ENCODE data around the gene TMUB1.

TMUB1 gene

GRCh38 chr7:151125846-151126481, 42.7 kb upstream of the TMUB1 start:
- H3K36me3 ChIP-seq: peaks cover 77% of the 10 kb centered on the region
- no peak overlapping the region for H3K4me3 ChIP-seq (ENCODE audit: low read depth, low read length)
- no peaks in the 10 kb centered on the region for H3K4me1 ChIP-seq
- no peak for TF ChIP-seq CTCF (IDR thresholded peaks at IDR 0.05; ENCODE audit: low read depth, low read length)
- DNase-seq: no peak
- no peaks in the 10 kb centered on the region for H3K27me3 ChIP-seq
- H3K9me3 ChIP-seq: no peaks in the 10 kb centered on the region

GRCh38 chr7:151125470-151125845, 42.2 kb upstream of the TMUB1 start:
- TF ChIP-seq CTCF (IDR thresholded peaks at IDR 0.05; ENCODE audit: low read depth, low read length): no peak
- DNase-seq: no peak
- peaks cover 77% of the 10 kb centered on the region for H3K36me3 ChIP-seq
- H3K9me3 ChIP-seq: no peaks in the 10 kb centered on the region
- H3K4me1 ChIP-seq: no peaks in the 10 kb centered on the region
- H3K27me3 ChIP-seq: no peaks in the 10 kb centered on the region
- H3K4me3 ChIP-seq (ENCODE audit: low read depth, low read length): no peak overlapping the region

- TF ChIP-seq CTCF (IDR thresholded peaks at IDR 0.05; ENCODE audit: low read depth, low read length): no peak
- H3K27me3 ChIP-seq: no peaks in the 10 kb centered on the region
- peaks cover 77% of the 10 kb centered on the region for H3K36me3 ChIP-seq
- H3K9me3 ChIP-seq: no peaks in the 10 kb centered on the region
- H3K4me1 ChIP-seq: no peaks in the 10 kb centered on the region
- H3K4me3 ChIP-seq (ENCODE audit: low read depth, low read length): no peak overlapping the region
- no peak for DNase-seq
These were observed 41.7 kb upstream of the TMUB1 start for GRCh38 chr7:151124899-151125399.

GRCh38 chr7:151124481-151124880, 41.2 kb upstream of the TMUB1 start:
- Histone ChIP-seq H3K4me3 (ENCODE audit: low read depth, low read length) (no peak overlapping the region), H3K36me3 (peaks cover 77% of the 10 kb centered on the region), H3K27me3 (no peaks in the 10 kb centered on the region), H3K9me3 (no peaks in the 10 kb centered on the region), H3K4me1 (no peaks in the 10 kb centered on the region)
- no peak for TF ChIP-seq CTCF (IDR thresholded peaks at IDR 0.05; ENCODE audit: low read depth, low read length)
- no peak for DNase-seq

- H3K9me3 ChIP-seq: no peaks in the 10 kb centered on the region
- DNase-seq: peak; percentile 87
- no peaks in the 10 kb centered on the region for H3K4me1 ChIP-seq
- no peaks in the 10 kb centered on the region for H3K27me3 ChIP-seq
- TF ChIP-seq CTCF (IDR thresholded peaks at IDR 0.05; ENCODE audit: low read depth, low read length): peak; percentile 100
- H3K4me3 ChIP-seq (ENCODE audit: low read depth, low read length): no peak overlapping the region
- H3K36me3 ChIP-seq: peaks cover 77% of the 10 kb centered on the region
These were observed 40.6 kb upstream of the TMUB1 start for GRCh38 chr7:151123822-151124464.

- H3K4me1 ChIP-seq: no peaks in the 10 kb centered on the region
- no peak for DNase-seq
- no peaks in the 10 kb centered on the region for H3K9me3 ChIP-seq
- TF ChIP-seq CTCF (IDR thresholded peaks at IDR 0.05; ENCODE audit: low read depth, low read length): no peak
- no peak overlapping the region for H3K4me3 ChIP-seq (ENCODE audit: low read depth, low read length)
- H3K36me3 ChIP-seq: peaks cover 75% of the 10 kb centered on the region
- no peaks in the 10 kb centered on the region for H3K27me3 ChIP-seq
These were observed 40.0 kb upstream of the TMUB1 start for GRCh38 chr7:151123158-151123821.
